Fibroblast of lung (primary cell): ENCODE measurements around the gene STPG2. TPM values are rescaled to one million over a fixed set of nuclear protein-coding genes. Genes with fewer than 3 reads are reported as not detected.

Experiments
- DNase-seq, 2 donors: peaks; one replicate each; pipeline versions ENCODE4 v3.0.0 to v3.0.0-alpha.2; 2010; ENCODE audit warnings: low read depth in 2 of 2
- H2AFZ ChIP-seq: 2 replicates; pipeline ENCODE4 v1.5.1; 2012; ENCODE audit warnings: low read length, control low read depth, inconsistent platforms
- H3K27ac ChIP-seq: 2 replicates; pipeline ENCODE4 v1.5.1; 2011; ENCODE audit warnings: low read length, control low read depth; ENCODE audit not compliant: insufficient read depth
- H3K27me3 ChIP-seq: 2 replicates; pipeline ENCODE4 v1.5.1; 2011; ENCODE audit warnings: mild to moderate bottlenecking, low read length; ENCODE audit not compliant: control insufficient read depth, insufficient read depth
- H3K36me3 ChIP-seq: 2 replicates; pipeline ENCODE4 v1.5.1; 2011; ENCODE audit warnings: low read length; ENCODE audit not compliant: control insufficient read depth, insufficient read depth
- H3K4me1 ChIP-seq: 2 replicates; pipeline ENCODE4 v1.5.1; 2011; ENCODE audit warnings: low read length; ENCODE audit not compliant: control insufficient read depth, insufficient read depth; ENCODE audit errors: extremely low read depth
- H3K4me2 ChIP-seq: 2 replicates; pipeline ENCODE4 v1.5.1; 2011; ENCODE audit warnings: low read length, control low read depth; ENCODE audit not compliant: insufficient read depth; ENCODE audit errors: extremely low read depth
- H3K4me3 ChIP-seq, 4 experiments: fragments of 200-600 bp in 1 of 4; sonication (generic) in 1 of 4; replicated peaks in 1 of 4; 2 replicates each; pipeline ENCODE4 v1.5.1; 2011 to 2016; ENCODE audit warnings: low read length in 4 of 4, low read depth in 3 of 4, mild to moderate bottlenecking in 3 of 4, control low read depth in 2 of 4, inconsistent platforms in 1 of 4, mixed read lengths in 1 of 4; ENCODE audit not compliant: insufficient read depth in 1 of 4; ENCODE audit errors: control extremely low read depth in 1 of 4
- H3K79me2 ChIP-seq: 2 replicates; pipeline ENCODE4 v1.5.1; 2012; ENCODE audit warnings: mild to moderate bottlenecking, low read length, inconsistent platforms; ENCODE audit not compliant: control insufficient read depth, insufficient read depth
- H3K9ac ChIP-seq: 2 replicates; pipeline ENCODE4 v1.5.1; 2011; ENCODE audit warnings: mild to moderate bottlenecking, low read length, control low read depth; ENCODE audit not compliant: insufficient read depth
- H3K9me3 ChIP-seq: 2 replicates; pipeline ENCODE4 v1.5.1; 2012; ENCODE audit warnings: low read depth, low read length; ENCODE audit not compliant: control insufficient read depth, insufficient read depth
- H4K20me1 ChIP-seq: 2 replicates; pipeline ENCODE4 v1.5.1; 2011; ENCODE audit warnings: low read length; ENCODE audit not compliant: control insufficient read depth, insufficient read depth; ENCODE audit errors: extremely low read depth
- CTCF ChIP-seq, 2 donors: IDR thresholded peaks in 1 of 2; conservative IDR thresholded peaks in 1 of 2; 1 replicate in 1 of 2; 2 replicates in 1 of 2; pipeline ENCODE4 v1.5.1; 2011 to 2012; ENCODE audit warnings: low read length in 2 of 2, control low read depth in 1 of 2, inconsistent platforms in 1 of 2, low read depth in 1 of 2, mild to moderate bottlenecking in 1 of 2
- EZH2 ChIP-seq: IDR thresholded peaks from 2 replicates; pipeline ENCODE4 v1.5.1; 2012; ENCODE audit warnings: low read length, control low read depth, mild to moderate bottlenecking; ENCODE audit errors: missing control alignments
- polyA plus RNA-seq, 2 donors: library from polyadenylated mRNA; depleted of rRNA in 1 of 2; stranded (reverse) in 1 of 2; unstranded in 1 of 2; fragments of >200 nt; gene quantifications; 2 replicates each; pipeline ENCODE4 v1.2.1, GENCODE V29; 2011 to 2012; ENCODE audit warnings: missing spikeins in 1 of 2
- total RNA-seq: library from RNA; depleted of rRNA; stranded (reverse); fragments of >200 nt; gene quantifications from 2 replicates; pipeline ENCODE4 v1.2.1, GENCODE V29; 2014

STPG2 gene
- total and polyA plus RNA-seq, 2 donors (not counting 1 experiment from before 2014, with no cell fraction given) = 0.17 TPM; not detected in 1

GRCh38 chr4:97530676-97531075, 612.6 kb downstream of the STPG2 start:
- no peak overlapping the region for H3K9ac ChIP-seq
- H3K27ac ChIP-seq = no peak overlapping the region
- H3K36me3 ChIP-seq = no peaks in the 10 kb centered on the region
- H3K79me2 ChIP-seq = no peaks in the 10 kb centered on the region
- H2AFZ ChIP-seq = no peak overlapping the region
- H3K27me3 ChIP-seq = no peaks in the 10 kb centered on the region
- H3K9me3 ChIP-seq = no peaks in the 10 kb centered on the region
- H4K20me1 ChIP-seq = no peaks in the 10 kb centered on the region
- no peak overlapping the region for H3K4me3 ChIP-seq
- H3K4me2 ChIP-seq = no peak overlapping the region
- H3K4me1 ChIP-seq = no peaks in the 10 kb centered on the region
- peak in 1 of 2 donors; percentile 1 for DNase-seq
- TF ChIP-seq CTCF (conservative IDR thresholded peaks at IDR 0.05 in 1 of 2, IDR thresholded peaks at IDR 0.05 in 1 of 2; ENCODE audit: low read depth in 1 of 2, low read length in 2 of 2) = no peak
- TF ChIP-seq EZH2 = no peak

GRCh38 chr4:97525236-97525635, 618.0 kb downstream of the STPG2 start:
- no peak overlapping the region for H3K27ac ChIP-seq
- DNase-seq = peak in 1 of 2 donors; percentile 20
- H3K36me3 ChIP-seq = no peaks in the 10 kb centered on the region
- H3K4me2 ChIP-seq = no peak overlapping the region
- H3K79me2 ChIP-seq = no peaks in the 10 kb centered on the region
- H3K4me3 ChIP-seq = no peak overlapping the region
- no peak overlapping the region for H3K9ac ChIP-seq
- H3K27me3 ChIP-seq = no peaks in the 10 kb centered on the region
- H4K20me1 ChIP-seq = no peaks in the 10 kb centered on the region
- H3K9me3 ChIP-seq = no peaks in the 10 kb centered on the region
- H2AFZ ChIP-seq = no peak overlapping the region
- TF ChIP-seq EZH2 (no peak), CTCF (conservative IDR thresholded peaks at IDR 0.05 in 1 of 2, IDR thresholded peaks at IDR 0.05 in 1 of 2; ENCODE audit: low read depth in 1 of 2, low read length in 2 of 2) (no peak)
- no peaks in the 10 kb centered on the region for H3K4me1 ChIP-seq

GRCh38 chr4:97517939-97518338, 625.3 kb downstream of the STPG2 start:
- Histone ChIP-seq H4K20me1 (no peaks in the 10 kb centered on the region), H3K4me3 (no peak overlapping the region), H3K27ac (no peak overlapping the region), H3K9me3 (no peaks in the 10 kb centered on the region), H2AFZ (no peak overlapping the region), H3K4me2 (no peak overlapping the region), H3K79me2 (no peaks in the 10 kb centered on the region), H3K36me3 (no peaks in the 10 kb centered on the region), H3K9ac (no peak overlapping the region), H3K4me1 (no peaks in the 10 kb centered on the region), H3K27me3 (no peaks in the 10 kb centered on the region)
- no peak for DNase-seq
- TF ChIP-seq EZH2 = no peak
- no peak for TF ChIP-seq CTCF (conservative IDR thresholded peaks at IDR 0.05 in 1 of 2, IDR thresholded peaks at IDR 0.05 in 1 of 2; ENCODE audit: low read depth in 1 of 2, low read length in 2 of 2)
